GM18505 (cell line): ENCODE measurements around the gene BLMH.
"Not testable (repeated sequence)": the region's sequence is repeated elsewhere in the genome, so short reads cannot be mapped to it uniquely, and the experiment has no call there.

Experiments used
- ATAC-seq: cut with Tn5 transposase; IDR thresholded peaks from one replicate; pipeline ENCODE4 v1.9.1; 2021; ENCODE audit not compliant: unreplicated experiment
- POLR2A ChIP-seq: IDR thresholded peaks from 4 replicates; pipeline ENCODE4 v1.6.1; 2011; ENCODE audit warnings: borderline replicate concordance; ENCODE audit not compliant: insufficient read depth, insufficient read length; ENCODE audit errors: extremely low read depth

The BLMH gene

DNA sequence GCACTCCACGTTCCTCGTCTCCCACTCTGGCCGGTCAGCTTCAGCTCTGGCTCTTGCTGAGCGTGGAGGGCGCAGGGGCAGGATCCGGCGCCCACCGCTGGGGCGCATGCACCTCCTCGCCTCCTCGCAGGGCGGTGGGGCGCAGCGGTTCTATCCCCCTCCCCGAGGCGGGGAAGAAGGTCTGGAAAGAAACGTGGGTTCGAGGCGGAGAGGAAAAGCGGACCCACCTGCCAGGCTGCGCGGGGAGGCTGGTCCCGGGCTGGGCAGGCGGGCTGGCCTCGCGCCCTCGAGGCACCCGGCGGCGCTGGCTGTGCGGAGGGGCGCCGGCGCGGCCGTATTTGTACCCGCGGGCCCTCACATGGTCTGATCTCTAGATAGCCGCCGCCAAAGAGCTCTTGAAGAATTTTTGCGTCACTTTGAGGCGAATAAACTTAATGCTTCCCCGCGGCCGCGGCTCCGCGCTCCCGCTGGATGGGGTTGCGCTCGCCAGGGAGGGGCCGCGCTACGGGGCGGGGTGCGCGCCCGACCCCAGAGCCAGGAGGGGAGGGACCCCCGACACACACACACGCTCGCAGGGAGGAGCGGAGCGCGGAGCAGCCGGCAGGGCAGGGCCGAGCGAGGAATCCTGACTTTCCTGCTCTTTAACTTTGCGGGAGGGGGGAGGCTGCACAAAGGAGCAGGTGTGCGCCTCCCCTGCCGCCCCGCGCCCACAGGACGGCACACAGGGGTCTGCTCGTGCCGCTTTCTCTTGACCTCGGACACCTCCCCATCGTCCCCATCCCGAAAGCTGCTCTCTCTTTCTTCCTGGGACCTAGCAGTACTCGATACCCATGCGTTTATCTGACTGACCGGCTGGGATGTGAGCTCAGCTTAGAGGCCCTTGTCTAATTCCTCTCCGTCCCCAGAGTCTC lies 56.1 kb downstream of the BLMH start, which contains the start of gene SLC6A4:
TSS of gene SLC6A4 (minus strand) at position 312 of the 911 bp plus-strand sequence. CDS start 13,739 bp downstream, outside the sequence.
- TF ChIP-seq POLR2A: no peak
- no peak for ATAC-seq

DNA sequence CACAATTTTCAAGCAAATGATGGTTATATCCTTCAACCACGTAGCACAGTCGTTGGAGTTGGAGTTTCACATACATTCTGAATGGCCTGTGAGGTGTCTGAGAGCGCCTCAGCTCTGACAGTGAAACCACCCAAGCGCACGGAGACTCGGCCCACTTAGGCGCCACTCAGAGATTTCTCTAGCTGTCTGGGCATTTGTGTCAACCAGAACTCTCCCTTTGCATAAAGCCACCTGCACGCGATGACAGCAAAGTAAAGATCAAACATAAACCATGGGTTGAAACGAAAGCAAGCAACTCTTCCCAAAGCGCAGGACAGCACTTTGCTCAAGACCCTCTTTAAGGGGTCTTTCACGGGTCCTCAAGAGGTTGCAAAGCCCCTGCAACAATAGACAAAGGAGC lies 56.8 kb downstream of the BLMH start:
- no peak for TF ChIP-seq POLR2A
- ATAC-seq: no peak

DNA sequence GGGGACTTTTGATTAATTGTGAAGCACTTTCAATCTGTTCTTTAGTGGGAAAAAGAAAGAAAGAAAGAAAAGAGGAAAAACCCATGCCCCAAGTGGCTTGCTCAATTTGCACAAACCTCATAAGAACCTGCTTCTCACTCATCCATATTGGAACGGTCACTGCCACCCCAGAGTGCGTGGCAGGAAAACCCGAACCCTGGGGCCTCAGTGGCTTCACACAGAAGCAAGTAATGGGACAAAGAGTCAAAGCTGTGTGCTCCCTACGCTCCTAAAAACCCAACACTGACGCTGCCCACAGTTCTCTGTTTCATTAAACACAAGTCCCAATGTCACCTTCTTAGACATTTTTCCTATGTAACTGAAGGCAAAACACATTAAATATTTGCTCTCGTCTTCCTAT lies 57.4 kb downstream of the BLMH start:
- no peak for ATAC-seq

DNA sequence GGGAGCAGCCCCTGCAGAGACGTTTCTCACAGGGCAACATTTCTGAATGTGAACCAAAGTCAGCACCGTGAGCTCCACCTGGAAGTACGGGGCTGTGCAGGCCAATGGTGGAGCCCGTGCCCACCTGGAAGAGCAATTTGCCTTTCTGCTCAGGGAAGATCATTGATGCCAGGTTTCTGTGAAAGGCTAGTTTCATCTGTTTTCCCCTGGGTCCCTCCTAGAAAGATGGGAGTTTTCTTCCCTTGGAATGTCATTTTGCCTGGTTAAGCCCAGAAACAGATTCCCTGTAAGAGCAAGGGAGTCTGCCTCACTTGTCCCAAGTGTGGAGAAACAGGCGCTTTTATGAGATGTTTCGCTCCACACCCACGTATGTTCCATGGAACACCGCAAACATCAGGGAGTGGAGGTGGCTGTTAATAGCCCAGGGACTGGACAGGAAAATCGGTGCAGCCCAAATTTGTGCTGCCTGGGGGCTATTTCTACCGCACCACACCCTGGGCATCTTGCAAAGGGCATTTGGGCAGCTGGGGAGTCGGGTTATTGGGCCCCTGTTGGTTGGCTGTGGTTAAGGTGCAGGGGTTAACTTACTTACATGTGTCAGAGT lies 58.8 kb downstream of the BLMH start:
- ATAC-seq: no peak
- TF ChIP-seq POLR2A: no peak

More for the DNA sequence above, 57.4 kb downstream of the BLMH start:
- no peak for TF ChIP-seq POLR2A

DNA sequence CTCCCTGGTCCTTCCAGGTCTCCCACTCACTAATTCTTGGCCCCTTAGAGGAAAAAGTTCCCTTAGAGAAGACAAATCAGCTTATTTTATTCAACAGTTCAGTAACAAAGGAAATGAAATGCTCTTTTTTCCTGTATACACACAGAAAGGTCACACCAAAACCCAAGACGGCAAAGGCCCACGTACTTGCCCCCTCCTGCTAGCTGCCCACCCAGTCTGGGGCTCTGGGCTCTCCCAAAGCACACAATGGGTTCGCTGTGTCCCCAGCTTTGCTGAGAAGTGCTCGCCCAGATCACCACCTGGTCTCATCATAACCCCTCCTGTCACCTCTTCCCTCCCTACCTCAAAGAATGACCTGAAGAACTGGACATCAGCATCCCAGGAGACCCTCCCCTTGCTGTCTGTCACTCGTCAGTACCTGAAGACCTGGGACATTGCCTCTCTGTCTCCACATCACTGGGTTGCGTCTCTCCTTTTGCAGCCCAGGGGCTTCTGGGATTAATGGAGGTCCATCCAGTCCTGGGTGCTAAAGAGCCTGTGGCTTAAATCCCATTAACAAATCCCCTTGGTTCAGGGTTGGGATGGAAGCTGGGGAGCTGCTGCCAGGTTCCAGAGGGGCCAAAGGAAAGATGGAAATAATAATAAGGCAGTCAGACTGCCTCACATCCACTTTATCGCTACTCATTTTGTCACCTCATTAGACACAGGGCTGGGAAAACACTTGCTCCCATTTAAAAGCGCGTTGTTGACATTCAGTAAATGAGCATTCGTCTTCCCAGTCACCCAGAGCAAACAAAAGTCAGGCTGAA lies 59.5 kb downstream of the BLMH start:
- ATAC-seq: no peak
- TF ChIP-seq POLR2A: no peak

DNA sequence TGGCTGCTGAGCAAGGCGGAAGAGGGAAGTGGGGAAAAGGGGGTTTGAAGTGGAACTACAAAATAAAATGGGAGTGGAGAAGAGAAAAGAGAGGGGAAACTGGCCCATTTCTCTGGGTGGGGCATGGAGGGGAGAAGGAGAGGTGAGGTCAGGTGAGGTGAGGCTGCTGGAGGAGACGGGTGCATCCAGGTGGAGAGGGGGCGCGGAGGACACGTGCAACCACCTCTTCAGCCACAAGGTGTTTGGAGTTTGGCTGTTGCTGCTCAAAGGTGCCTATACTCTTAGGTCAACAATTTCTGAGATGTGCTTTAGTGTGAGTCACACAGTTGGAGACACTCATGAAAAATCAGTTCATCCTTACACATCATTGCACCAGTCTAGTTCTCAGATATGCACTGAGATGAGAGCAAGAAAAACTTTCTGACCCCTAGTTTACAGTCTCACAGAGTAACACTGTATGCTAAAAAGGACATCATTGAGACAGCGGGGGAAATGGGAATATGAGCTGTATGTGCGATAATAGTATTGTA lies 61.1 kb downstream of the BLMH start:
- no peak for ATAC-seq
- TF ChIP-seq POLR2A: no peak

DNA sequence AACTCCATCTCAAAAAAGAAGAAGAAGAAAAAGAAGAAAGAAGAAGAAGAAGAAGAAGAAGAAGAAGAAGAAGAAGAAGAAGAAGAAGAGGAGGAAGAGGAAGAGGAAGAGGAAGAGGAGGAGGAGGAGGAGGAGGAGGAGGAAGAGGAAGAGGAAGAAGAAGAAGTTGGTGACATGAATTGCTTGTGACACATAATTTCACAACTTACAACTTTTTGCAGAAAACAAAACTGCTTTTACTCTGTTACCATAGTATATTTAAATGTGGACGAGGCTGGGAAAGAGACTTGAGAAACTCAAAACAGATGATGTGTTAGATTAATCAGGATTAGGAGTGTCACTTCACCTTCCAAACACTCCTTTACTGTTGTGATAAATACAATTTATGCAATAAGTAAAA lies 61.7 kb downstream of the BLMH start:
- ATAC-seq: not testable (repeated sequence)

DNA sequence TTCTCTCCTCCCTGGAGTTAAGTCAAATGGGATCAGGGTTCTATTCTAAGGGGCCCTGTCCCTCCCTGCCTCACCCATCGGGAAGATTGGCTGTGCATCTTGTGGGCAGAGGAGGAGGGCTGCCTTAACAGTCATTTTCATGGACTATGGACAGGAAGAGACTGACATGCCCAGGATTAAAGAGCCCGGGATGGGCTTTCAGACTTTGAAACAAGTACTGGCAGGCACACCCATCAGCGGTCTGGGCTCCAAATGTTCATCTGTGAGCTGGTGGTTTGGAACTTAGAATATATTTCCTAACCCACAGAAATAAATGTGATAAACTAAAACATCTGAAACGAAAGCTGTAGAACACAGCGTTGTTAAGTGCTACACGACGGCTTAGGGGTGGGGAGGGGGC lies 62.7 kb downstream of the BLMH start:
- no peak for TF ChIP-seq POLR2A
- no peak for ATAC-seq

DNA sequence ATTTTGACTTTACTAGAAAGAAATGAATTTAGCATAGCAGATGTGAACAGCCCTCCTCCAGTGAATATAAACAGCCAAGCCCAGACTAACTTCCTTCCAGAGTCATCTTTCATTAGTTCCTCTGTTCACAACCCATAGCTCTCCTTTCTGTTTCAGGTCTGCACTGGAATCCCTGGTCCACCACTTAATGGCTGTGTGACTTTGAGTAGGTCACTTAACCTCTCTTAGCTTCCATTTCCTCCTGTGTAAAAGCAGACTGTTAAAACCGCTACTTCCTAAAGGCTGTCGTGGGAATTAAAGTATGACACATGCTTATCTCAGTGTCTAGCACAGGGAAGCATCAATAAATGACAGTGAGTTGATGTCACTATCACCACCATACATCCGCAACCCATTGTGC lies 63.7 kb downstream of the BLMH start:
- no peak for ATAC-seq
- TF ChIP-seq POLR2A: no peak

DNA sequence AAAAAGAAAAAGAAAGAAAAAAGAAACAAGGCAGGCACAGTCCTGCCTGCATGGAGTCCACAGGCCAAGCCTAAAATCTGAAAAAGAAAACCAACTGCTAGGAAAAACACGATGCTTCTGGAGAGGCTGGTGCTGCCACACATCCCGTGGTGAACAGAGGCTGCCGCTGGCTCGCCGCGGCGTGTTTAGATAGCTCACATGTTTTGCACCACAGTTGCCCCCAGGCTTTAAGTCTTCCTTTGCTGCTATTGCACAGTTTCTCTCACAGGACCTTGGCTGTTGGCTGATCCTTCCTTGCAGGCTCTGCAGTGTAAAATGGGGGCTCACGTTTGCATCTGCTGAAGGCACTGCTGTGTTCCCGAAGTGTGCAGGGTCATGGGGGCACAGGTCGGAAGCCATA lies 64.9 kb downstream of the BLMH start:
- no peak for TF ChIP-seq POLR2A
- no peak for ATAC-seq

DNA sequence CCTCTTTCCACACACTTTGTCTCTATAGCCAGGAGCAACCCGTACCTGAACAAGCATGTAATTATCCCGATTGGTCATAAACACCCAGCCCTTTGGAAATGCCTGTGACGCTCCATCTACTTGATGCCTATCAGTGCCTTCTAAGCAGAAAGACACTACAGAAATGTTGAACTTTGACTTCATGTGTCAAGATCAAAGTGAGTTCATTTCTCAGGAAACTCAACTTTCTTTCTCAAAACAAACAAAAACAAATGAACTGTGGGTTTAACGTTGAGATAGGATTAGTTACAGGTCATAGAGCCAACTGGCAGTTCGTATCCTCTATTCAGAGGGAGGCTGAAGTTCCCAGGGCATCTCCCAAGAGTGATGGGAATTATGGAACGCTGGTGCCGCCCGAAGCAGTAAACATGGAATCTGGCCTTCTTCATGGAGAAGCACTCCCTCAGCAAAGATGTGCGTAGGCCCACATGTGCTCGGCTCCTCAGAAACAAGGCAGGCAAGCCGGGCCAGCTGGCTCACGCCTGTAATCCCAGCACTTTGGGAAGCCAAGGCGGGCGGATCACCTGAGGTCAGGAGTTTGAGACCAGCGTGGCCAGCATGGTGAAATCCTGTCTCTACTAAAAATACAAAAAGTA lies 65.7 kb downstream of the BLMH start:
- no peak for ATAC-seq
- TF ChIP-seq POLR2A: no peak

DNA sequence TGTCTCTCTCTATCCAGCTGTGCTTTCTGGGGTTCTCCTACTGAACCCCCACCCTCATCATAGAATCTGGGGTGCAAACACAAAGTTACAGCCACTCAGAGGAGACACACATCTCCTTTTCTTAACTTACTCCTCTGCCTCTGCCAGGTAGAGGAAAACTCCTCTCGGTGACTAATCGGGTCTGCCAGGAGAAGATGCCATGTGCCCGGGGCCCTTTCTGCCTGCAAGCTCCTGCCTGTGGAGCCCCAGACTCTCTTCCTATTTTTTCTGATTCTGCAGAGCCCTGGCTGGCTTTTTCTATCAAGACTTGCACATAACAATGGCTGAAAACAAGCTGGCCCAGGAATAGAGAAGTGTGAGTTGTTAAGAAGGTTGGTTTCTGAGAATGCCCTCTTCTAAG lies 66.6 kb downstream of the BLMH start:
- TF ChIP-seq POLR2A: no peak
- ATAC-seq: no peak
